Activated CD4-positive, alpha-beta T cell treated with anti-CD3 and anti-CD28 coated beads for 1 hour (primary cell): ENCODE measurements around the gene NUP133.
"Not testable (repeated sequence)": the region's sequence is repeated elsewhere in the genome, so short reads cannot be mapped to it uniquely, and the experiment has no call there.

Experiments used
- DNase-seq: peaks from one replicate; pipeline ENCODE4 v3.0.0-alpha.2; 2020

Gene NUP133

DNA sequence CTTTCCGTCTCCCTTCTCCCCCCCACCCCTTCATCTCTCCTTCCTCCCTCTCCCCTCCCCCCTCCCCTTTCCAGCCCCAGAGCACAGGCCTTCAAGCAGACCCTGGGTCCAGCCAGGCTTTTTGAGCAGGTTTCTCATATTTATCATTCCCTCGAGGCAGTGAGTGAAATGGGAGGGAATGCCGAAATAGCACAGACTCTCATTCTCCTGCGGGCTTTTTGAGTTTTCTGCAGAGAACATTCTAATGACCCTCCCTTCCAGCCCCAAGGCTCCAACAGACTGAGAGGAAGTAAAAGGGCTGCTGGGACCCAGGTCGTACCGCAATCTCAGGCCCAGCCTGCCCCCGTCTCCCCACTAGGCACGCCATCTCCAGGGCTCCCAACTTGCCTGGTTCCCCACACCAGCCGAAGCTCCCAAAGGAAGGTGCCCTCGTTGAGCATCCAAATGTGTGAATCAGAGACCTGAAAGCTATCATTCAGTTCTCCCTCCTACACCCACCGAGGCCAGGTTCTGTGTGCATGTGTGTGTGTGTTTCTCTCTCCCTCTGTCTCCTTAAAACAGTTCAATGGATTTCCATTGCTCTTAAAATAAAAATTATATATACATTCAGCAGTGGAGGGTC lies 96.6 kb downstream of the NUP133 start:
- no peak for DNase-seq

DNA sequence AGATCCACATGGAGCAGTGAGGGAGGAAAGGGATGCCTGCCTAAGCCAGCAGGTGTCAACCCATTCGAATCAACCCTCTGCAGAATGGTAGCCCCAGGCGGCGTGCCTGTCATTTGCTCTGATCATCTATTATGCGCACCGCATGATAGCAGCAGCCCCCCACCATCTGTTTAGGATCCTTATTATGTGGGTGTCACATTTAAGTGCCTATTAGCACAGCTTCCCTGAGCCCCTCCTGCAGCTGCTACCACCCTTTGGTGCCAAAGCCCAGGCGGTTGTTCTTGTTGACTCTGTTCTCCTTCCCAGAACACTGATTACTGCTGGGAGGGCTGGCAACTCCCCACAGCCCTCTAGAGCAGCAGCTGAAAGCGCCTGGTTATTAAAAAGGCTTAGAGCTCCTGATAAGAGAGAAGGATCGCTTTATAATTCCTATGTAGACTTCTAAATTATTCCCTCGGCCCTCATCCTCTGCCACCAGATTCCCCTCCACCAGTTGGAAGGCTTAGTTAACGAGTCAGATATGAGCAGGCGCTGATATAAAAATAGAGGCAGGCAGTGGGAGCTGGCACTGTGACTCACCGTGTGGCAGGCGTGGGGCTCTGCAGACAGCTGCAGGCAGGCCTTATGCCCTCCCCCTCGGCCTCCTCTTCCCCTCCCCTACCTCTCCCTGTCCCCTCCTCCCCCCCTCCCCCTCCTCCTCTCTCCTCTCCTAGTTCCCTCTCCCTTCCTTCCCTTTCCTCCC lies 97.3 kb downstream of the NUP133 start:
- DNase-seq = no peak

DNA sequence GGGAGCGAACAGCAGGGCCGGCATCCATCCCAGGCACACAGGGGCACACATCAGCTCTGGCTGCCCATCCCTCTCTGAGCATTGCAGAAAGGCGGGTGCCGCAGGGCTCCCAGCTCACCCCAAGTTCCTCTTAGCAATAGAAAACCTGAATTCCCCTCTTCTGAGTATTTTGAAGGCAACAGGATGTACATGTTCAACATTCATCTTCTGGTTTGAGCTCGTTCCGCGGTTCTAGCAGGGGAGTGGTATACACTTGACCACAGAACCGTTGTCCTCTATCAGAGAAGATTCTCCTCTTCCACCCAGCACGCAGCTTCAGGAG lies 97.8 kb downstream of the NUP133 start:
- no peak for DNase-seq

DNA sequence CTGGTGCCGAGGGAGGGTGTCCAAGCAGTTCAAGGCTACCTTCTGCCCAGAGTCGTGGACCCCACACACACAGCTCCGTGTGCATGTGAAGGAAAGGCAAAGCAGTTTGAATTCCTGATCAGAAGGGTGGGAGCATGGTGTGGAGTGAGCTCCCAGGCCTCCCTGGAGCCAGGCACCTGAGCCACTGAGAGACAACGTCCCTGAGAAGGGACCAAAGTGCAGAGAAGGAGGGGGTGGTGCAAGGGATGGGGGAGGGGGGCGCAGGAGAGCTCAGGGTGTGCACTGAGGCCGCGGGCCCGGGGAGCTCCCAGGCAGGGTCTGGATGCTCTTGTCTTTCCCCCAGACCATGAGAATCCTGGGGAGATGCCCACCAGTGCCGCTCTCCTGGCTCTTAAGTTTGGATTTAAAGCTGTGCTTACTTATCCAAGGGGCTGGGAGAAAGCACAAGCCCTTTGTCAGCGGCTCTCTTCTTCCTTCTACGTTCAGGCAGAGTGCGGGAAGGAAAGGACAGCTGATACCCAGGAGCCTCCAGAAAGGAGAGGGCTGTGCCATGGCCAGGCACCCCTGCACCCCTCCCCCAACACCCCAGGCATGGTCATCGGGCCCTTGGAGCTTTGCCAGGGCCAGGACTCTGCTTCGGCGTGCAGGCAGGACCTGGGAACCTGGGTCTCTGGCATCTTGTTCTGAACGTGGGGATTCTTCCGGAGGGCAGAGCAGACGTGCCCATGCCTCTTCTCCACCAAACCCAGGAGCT lies 98.3 kb downstream of the NUP133 start:
- DNase-seq = no peak

DNA sequence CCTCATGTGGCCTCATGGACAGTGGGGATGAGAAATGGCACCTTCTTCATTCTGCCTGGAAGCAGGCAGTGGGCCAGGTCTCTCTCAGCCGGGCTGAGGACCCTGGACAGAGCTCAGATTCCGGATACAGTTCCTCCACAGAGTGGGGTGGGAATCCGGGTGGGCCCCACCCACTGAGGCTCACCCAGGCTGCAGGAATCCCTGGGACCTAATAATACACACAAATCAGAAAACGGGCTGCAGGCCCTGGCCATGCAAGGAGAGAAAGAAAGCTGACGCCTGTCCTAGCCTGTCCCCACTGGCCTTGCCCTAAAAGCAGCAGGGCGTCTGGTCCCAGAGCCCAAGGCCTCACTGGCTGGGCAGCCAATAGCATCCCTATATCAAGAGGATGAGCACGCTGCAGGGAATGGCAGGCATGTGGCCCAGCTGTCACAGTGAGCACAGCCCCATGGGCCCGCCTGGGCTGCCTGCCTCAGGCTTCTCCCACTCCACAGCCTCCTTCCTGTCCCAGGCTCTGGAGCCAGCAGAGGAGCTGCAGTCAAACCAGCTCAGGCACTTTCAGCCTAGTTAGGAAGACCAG lies 99.6 kb downstream of the NUP133 start:
- no peak for DNase-seq

DNA sequence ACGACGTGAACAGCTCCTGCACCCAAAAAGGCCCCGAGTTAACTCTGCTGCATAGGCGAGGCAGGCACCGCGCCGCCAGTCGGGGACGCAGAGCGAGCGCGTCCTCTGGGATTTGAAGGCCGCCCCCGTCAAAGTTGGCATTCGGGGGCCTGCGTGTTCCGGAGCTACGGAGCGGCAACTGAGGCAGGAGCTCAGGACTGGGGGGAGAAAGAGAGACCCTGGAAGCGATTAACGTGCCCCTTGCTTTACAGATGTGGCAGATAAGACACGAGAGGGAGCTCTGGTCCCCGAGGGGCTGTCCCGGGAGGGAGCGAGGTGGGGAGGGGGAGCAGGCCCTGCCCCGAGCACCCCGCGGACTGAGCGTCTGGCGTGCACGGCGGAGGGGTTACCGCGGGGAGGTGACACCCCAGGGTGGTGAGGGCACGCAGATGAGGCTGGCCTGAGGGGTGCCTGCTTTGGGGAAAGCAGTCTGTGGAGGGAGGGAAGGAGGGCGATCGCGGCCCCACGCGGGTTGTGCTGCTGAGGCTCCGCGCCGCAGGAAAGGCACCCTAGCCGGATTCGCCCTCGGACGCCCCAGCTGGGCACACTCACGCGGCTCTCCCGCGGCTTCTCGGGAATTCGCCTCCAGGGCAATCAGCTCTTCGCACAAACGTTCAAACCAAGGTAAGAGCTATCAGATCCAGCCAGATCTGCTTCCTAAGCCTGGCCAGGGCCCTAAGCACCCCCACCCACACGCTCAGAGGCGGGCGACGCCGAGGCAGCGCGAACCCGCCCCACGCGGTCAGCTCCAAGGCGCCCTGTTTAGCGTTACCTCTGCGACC lies 100.7 kb downstream of the NUP133 start:
- DNase-seq = no peak

DNA sequence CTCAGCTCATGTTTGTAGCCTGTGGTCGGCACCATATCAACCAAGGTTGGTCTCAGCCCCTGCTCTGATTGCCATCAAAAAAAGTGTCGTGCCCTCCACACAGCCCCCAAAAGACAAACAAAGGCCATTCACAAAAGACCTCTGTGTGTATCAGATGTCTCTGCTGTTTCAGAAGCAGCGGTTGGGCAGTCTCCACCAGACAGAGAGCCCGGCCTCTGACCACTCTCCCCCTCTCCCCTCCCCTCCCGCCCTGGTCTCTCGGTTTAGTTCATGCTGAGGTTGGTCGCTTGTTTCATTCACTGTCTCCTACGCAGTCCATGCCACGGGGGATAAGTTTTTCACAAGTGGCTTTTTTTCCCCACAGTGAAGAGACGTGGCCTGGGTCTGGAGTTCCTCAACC lies 101.3 kb downstream of the NUP133 start:
- no peak for DNase-seq

DNA sequence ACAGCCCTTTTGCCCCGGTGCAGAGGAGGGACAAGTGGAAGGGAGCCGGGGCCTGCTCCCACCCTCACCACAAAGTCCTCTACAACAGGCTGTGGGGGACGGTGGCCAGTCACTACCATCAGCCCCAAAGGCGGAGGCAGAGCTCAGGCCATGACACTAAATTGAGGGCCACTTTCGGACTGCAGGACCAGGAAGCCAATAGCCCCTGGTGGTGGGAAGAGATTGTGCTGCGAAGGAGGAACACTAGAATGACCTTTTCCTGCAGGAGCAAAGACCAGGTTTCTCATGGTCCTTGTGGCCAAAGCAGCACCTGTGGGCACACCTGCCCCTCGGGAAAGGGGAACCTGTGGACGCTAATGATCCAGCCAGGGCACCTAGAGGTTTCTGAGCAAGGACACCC lies 104.6 kb downstream of the NUP133 start:
- DNase-seq = no peak

DNA sequence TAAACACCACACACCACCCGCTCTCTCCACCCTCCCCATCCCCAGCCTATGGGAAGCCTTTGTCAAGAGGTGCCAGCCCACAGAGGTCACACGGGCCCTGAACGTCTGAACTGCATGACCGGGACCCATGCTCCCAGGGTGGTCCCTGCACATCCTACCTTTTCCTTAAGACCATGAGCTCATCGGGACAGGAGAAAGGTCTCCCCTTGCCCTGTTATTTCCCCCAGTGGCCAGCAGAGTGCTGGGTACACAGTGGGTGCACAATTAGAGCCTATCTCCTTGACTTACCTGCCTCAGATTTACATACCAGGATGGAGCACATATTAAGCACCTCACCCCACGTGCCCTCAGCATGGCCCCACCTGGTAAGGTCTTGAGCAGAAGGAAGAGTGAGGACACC lies 105.1 kb downstream of the NUP133 start:
- DNase-seq = no peak

DNA sequence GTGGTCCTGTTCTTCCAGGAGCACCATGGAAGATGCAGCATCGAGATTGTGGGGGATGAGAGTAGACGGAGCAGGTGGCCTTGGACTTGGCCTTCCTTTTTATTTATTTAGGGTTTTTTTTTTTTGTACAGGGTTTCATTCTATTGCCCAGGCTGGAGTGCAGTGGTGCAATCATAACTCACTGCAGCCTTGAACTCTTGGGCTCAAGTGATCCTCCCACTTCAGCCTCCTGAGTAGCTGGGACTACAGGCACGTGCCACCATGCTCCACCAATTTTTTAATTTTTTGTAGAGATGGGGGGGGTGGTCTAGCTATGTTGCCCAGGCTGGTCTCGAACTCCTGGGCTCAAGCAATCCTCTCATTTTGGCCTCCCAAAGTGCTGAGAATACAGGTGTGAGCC lies 105.8 kb downstream of the NUP133 start:
- DNase-seq = not testable (repeated sequence)

DNA sequence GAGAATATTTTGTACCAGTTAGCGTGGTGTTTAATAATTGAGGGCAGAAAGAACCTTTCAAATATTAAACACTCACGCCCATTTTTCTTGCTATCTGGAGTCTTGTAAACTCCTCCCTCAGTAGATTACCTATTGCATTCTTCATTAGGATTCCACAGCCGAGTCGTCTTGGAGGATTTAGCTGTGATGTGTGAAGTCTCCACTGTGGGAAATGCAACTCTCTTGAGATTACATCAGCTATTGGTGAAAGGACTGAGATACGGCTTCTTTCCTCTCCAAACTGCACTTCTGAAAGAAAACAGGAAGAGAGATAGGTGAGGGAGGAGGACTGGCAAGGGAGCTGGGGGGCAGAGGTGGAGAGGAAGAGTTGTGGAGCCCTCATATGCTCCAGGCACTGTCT lies 110.4 kb downstream of the NUP133 start:
- DNase-seq = no peak

DNA sequence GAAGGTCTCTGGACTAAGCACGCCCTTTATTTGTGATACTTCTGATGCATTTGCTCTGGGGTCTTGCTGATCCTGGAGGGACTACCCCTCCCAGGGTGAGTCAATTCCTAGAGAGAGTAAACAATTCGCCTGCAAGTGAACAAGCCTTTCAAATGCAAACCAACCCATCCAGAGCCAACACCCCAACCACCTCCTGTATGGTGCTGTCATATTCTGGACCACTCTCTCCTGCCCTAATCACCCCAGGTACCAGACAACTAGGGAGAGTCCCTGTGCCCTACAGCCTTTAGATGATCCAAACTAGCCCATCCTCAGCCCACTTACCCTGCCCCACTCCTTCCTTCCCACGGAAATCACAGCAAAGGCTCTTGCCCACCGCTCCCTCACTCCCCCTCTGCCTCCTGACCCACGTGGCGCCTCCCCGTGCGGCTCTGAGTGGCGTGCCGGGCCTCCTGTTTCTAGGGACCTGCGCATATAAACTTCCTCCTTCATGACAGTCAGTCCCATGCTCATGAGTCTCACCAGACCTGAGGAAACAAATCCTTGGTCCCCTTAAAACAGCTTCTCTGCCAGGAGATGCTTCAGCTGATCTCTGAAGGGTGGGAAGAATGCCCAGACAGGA lies 111.4 kb downstream of the NUP133 start:
- no peak for DNase-seq

DNA sequence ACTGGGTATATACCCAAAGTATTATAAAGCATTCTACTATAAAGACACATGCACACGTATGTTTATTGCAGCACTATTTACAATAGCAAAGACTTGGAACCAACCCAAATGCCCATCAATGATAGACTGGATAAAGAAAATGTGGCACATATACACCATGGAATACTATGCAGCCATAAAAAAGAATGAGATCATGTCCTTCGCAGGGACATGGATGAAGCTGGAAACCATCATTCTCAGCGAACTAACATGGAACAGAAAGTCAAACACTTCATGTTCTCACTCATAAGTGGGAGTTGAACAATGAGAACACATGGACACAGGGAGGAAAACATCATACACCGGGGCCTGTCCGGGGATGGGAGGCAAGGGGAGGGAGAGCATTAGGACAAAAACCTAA lies 113.6 kb downstream of the NUP133 start:
- not testable (repeated sequence) for DNase-seq

DNA sequence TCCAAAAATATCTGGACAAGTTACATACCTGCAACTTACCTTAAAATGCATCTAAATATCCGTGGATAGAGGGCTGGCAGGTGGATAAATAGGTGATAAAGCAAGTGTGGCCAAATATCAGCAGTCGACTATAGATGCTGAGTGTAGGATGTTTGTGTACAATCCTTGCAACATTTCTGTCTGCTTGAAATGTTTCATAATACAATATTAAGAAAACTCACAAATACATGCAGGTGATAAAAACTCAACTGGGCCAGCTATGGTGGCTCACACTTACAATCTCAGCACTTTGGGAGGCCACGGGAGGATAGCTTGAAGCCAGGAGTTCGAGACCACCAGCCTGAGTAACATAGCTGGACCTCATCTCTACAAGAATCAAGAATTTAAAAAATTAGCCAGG lies 115.2 kb downstream of the NUP133 start:
- no peak for DNase-seq
